GM13977 (cell line): Measurements from ENCODE around the gene ORC5.

Source experiments
- DNase-seq: peaks from one replicate; pipeline ENCODE4 v3.0.0; 2012; ENCODE audit warnings: low spot score
- CTCF ChIP-seq: IDR thresholded peaks from 2 replicates; pipeline ENCODE4 v1.5.1; 2012; ENCODE audit warnings: mild to moderate bottlenecking, control low read depth; ENCODE audit not compliant: insufficient read depth; ENCODE audit errors: extremely low read depth, missing control alignments
- in situ Hi-C: fragments of 300-500 bp; cut with MboI; formaldehyde crosslinking; loops from one replicate; pipeline ENCODE4 v1.12.0; 2022; ENCODE audit warnings: low sequenced_read_pairs, low pct_unique_long_range_greater_than_20kb, mixed read lengths, inconsistent platforms; ENCODE audit not compliant: unreplicated experiment

Gene ORC5

GRCh38 chr7:104136561-104136960, 71.3 kb downstream of the ORC5 start:
- no peak for TF ChIP-seq CTCF
- in situ Hi-C loops = no loop called here
- no peak for DNase-seq

GRCh38 chr7:104135760-104136558, 71.9 kb downstream of the ORC5 start:
- no peak for DNase-seq
- in situ Hi-C loops = no loop called here
- TF ChIP-seq CTCF = no peak

- TF ChIP-seq CTCF = no peak
- DNase-seq = no peak
- in situ Hi-C loops = no loop called here
Measured at GRCh38 chr7:104133238-104133637, 74.6 kb downstream of the ORC5 start.

GRCh38 chr7:104130726-104131125, 77.1 kb downstream of the ORC5 start:
- TF ChIP-seq CTCF = no peak
- in situ Hi-C loops = no loop called here
- no peak for DNase-seq

GRCh38 chr7:104127204-104127603, 80.6 kb downstream of the ORC5 start:
- TF ChIP-seq CTCF = no peak
- in situ Hi-C loops = no loop called here
- no peak for DNase-seq

- in situ Hi-C loops = no loop called here
- TF ChIP-seq CTCF = no peak
- no peak for DNase-seq
Measured at GRCh38 chr7:104126411-104126841, 81.4 kb downstream of the ORC5 start.
